Measurements from ENCODE around the gene KCNK10. TPM values are rescaled to one million over a fixed set of nuclear protein-coding genes. Genes with fewer than 3 reads are reported as not detected.

KCNK10 gene
- total RNA-seq, 5 donors from 2014 or later (not counting 1 experiment from before 2014, with no cell fraction given), result not detected

GRCh38 chr14:88286309-88286708 lies 36.8 kb downstream of the KCNK10 start:
- WGBS (ENCODE audit: insufficient coverage), result no CpG with 5 or more reads among the region's 1 CpG
- H3K4me3 Mint-ChIP-seq, result no peak overlapping the region
- ATAC-seq (replicated peaks in 1 of 4), result no peak

GRCh38 chr14:88281447-88281846 lies 41.6 kb downstream of the KCNK10 start:
- H3K9me3 ChIP-seq, result no peaks in the 10 kb centered on the region
- H3K27ac ChIP-seq (ENCODE audit: low read length), result no peak overlapping the region
- Mint-ChIP-seq H3K4me3 (no peak overlapping the region), H3K27me3 (peaks cover 11 to 30% of the 10 kb centered on the region in 2 donors), H3K36me3 (no peaks in the 10 kb centered on the region), H3K9me3 (peaks cover 0 to 5% (median 0%) of the 10 kb centered on the region in 3 donors), H3K27ac (no peak overlapping the region), H3K4me1 (no peaks in the 10 kb centered on the region)
- H3K4me1 ChIP-seq (ENCODE audit: control insufficient read depth in 1 of 2, extremely low read depth in 1 of 2, insufficient read depth in 2 of 2, low read length in 2 of 2), result no peaks in the 10 kb centered on the region
- H3K36me3 ChIP-seq (ENCODE audit: control insufficient read depth in 2 of 2, extremely low read depth in 1 of 2, insufficient read depth in 1 of 2, low read length in 1 of 2), result no peaks in the 10 kb centered on the region
- 83% methylated on average over 1 of the region's 3 CpGs for WGBS (ENCODE audit: insufficient coverage)
- no peaks in the 10 kb centered on the region for H3K27me3 ChIP-seq (replicated peaks in 1 of 2; ENCODE audit: control insufficient read depth in 2 of 2, extremely low read depth in 1 of 2, insufficient read depth in 2 of 2, low read length in 1 of 2)
- ATAC-seq (replicated peaks in 1 of 4) (no peak), DNase-seq (no peak)
- ChIA-PET POLR2A (no interaction called here), CTCF (no interaction called here)
- H3K4me3 ChIP-seq (ENCODE audit: control insufficient read depth in 1 of 2, extremely low read depth in 1 of 2, low read length in 1 of 2), result no peak overlapping the region

More at GRCh38 chr14:88286309-88286708, 36.8 kb downstream of the KCNK10 start:
- Mint-ChIP-seq H3K27ac (no peak overlapping the region), H3K27me3 (peaks cover 18 to 26% of the 10 kb centered on the region in 2 donors), H3K36me3 (no peaks in the 10 kb centered on the region), H3K4me1 (no peaks in the 10 kb centered on the region), H3K9me3 (peaks cover 0 to 8% (median 0%) of the 10 kb centered on the region in 3 donors)
- Histone ChIP-seq H3K4me3 (ENCODE audit: control insufficient read depth in 1 of 2, extremely low read depth in 1 of 2, low read length in 1 of 2) (no peak overlapping the region), H3K27me3 (replicated peaks in 1 of 2; ENCODE audit: control insufficient read depth in 2 of 2, extremely low read depth in 1 of 2, insufficient read depth in 2 of 2, low read length in 1 of 2) (peaks cover 0 to 6% of the 10 kb centered on the region in 2 experiments), H3K27ac (ENCODE audit: low read length) (no peak overlapping the region), H3K36me3 (ENCODE audit: control insufficient read depth in 2 of 2, extremely low read depth in 1 of 2, insufficient read depth in 1 of 2, low read length in 1 of 2) (no peaks in the 10 kb centered on the region), H3K4me1 (ENCODE audit: control insufficient read depth in 1 of 2, extremely low read depth in 1 of 2, insufficient read depth in 2 of 2, low read length in 2 of 2) (no peaks in the 10 kb centered on the region), H3K9me3 (no peaks in the 10 kb centered on the region)
- ChIA-PET POLR2A (no interaction called here), CTCF (no interaction called here)
- DNase-seq, result no peak

DNA sequence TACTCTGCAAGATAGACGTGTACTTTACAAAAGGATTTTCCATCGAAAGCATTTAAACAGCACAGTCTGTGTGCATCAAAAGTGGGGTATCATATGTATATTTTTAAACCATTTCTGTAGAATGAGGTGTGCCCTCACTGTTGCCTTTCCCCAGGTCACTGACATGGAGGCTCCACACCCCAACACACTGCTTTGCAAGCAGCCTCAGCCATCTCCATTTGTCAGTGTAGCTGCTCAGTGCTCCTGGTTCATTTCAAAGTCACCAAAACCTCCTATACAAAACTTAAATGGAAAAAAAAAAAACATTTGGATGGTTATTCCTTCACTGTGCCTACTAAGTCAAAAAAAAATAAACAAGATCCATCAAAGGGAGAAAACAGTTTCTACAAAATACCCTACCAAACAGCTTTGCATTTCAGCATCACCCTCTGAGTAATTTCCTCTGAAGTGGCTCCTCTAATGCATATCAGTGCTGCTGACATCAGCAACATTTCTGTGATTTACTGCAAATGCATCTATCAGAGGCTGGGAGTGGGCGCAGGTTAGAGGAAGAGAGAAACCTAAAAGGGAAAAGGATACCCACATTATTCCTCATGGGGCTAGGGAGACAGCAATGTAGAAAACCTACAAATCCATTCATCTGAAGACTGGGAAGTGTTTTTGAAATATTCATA lies 46.0 kb downstream of the KCNK10 start:
- Mint-ChIP-seq H3K27me3 (peaks cover 17 to 38% of the 10 kb centered on the region in 2 donors), H3K4me3 (no peak overlapping the region)

DNA sequence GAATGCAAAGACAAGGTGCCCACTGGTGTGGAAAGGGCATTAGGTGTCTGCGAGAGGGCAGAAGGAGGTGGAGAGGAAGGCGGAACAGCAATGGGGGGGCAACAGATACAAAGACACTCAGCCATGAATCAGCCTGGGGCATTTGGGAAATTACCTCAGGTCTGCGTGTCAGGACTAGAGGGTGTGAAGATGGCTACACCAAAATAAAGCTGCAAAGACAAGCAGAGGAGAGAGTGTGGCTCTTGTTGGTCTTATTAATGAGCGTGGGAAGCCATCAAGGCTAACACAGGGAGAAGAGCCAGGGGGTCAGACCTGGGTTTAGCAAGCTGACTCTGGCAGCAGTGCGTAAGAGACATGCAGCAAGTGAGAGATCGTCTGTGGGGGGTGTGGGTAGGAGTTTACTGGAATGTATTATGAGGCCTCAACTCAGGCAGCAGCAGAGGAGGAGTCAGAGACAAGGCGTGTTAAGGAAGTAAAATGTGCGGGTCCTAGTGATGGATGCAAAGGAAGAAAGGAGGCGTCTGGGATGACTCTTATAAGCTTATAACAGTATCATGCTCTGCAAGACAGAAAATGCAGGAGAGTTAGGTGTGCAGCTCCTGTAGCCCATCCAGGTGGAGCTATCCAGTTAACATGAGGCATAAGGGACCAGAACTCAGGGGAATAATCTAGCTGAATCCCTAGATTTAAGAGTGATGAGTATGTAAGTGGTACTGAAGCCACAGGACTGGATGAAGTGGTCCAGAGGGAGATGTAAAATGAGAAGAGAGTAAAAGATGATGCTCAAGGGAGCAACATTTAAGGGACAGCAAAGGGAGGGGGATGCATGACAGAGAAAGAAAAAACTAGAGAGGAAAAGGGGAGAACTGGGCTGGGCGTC lies 50.4 kb downstream of the KCNK10 start:
- no peak for ATAC-seq (replicated peaks in 1 of 4)
- no peak for DNase-seq
- Mint-ChIP-seq H3K9me3 (peaks cover 0 to 3% (median 0%) of the 10 kb centered on the region in 3 donors), H3K4me3 (no peak overlapping the region), H3K27me3 (peaks cover 22 to 42% of the 10 kb centered on the region in 2 donors), H3K4me1 (no peaks in the 10 kb centered on the region), H3K27ac (no peak overlapping the region), H3K36me3 (no peaks in the 10 kb centered on the region)
- Histone ChIP-seq H3K4me3 (ENCODE audit: control insufficient read depth in 1 of 2, extremely low read depth in 1 of 2, low read length in 1 of 2) (no peak overlapping the region), H3K36me3 (ENCODE audit: control insufficient read depth in 2 of 2, extremely low read depth in 1 of 2, insufficient read depth in 1 of 2, low read length in 1 of 2) (no peaks in the 10 kb centered on the region), H3K27me3 (replicated peaks in 1 of 2; ENCODE audit: control insufficient read depth in 2 of 2, extremely low read depth in 1 of 2, insufficient read depth in 2 of 2, low read length in 1 of 2) (peaks cover 0 to 19% of the 10 kb centered on the region in 2 experiments), H3K9me3 (no peaks in the 10 kb centered on the region), H3K4me1 (ENCODE audit: control insufficient read depth in 1 of 2, extremely low read depth in 1 of 2, insufficient read depth in 2 of 2, low read length in 2 of 2) (no peaks in the 10 kb centered on the region), H3K27ac (ENCODE audit: low read length) (no peak overlapping the region)
- WGBS (ENCODE audit: insufficient coverage), result 82% methylated on average over 9 of the region's 10 CpGs
- CTCF ChIA-PET, result no interaction called here
- POLR2A ChIA-PET, result no interaction called here

More for the DNA sequence above, 46.0 kb downstream of the KCNK10 start:
- CTCF ChIA-PET, result no interaction called here
- H3K36me3 Mint-ChIP-seq, result no peaks in the 10 kb centered on the region
- no peaks in the 10 kb centered on the region for H3K4me1 Mint-ChIP-seq
- no peak for ATAC-seq (replicated peaks in 1 of 4)
- no peak overlapping the region for H3K4me3 ChIP-seq (ENCODE audit: control insufficient read depth in 1 of 2, extremely low read depth in 1 of 2, low read length in 1 of 2)
- DNase-seq, result no peak
- no peaks in the 10 kb centered on the region for H3K9me3 ChIP-seq
- H3K27me3 ChIP-seq (replicated peaks in 1 of 2; ENCODE audit: control insufficient read depth in 2 of 2, extremely low read depth in 1 of 2, insufficient read depth in 2 of 2, low read length in 1 of 2), result peaks cover 0 to 15% of the 10 kb centered on the region in 2 experiments
- H3K27ac Mint-ChIP-seq, result no peak overlapping the region
- no CpG with 5 or more reads among the region's 3 CpGs for WGBS (ENCODE audit: insufficient coverage)
- POLR2A ChIA-PET, result no interaction called here
- H3K9me3 Mint-ChIP-seq, result peaks cover 0 to 7% (median 0%) of the 10 kb centered on the region in 3 donors
- H3K27ac ChIP-seq (ENCODE audit: low read length), result no peak overlapping the region
- H3K36me3 ChIP-seq (ENCODE audit: control insufficient read depth in 2 of 2, extremely low read depth in 1 of 2, insufficient read depth in 1 of 2, low read length in 1 of 2), result no peaks in the 10 kb centered on the region
- H3K4me1 ChIP-seq (ENCODE audit: control insufficient read depth in 1 of 2, extremely low read depth in 1 of 2, insufficient read depth in 2 of 2, low read length in 2 of 2), result no peaks in the 10 kb centered on the region

- H3K27ac ChIP-seq (ENCODE audit: low read length), result no peak overlapping the region
- Mint-ChIP-seq H3K36me3 (no peaks in the 10 kb centered on the region), H3K4me3 (no peak overlapping the region), H3K27me3 (peaks cover 20 to 38% of the 10 kb centered on the region in 2 donors), H3K4me1 (no peaks in the 10 kb centered on the region), H3K27ac (no peak overlapping the region), H3K9me3 (no peaks in the 10 kb centered on the region)
- no peaks in the 10 kb centered on the region for H3K4me1 ChIP-seq (ENCODE audit: control insufficient read depth in 1 of 2, extremely low read depth in 1 of 2, insufficient read depth in 2 of 2, low read length in 2 of 2)
- no peak for ATAC-seq (replicated peaks in 1 of 4)
- peaks cover 0 to 24% of the 10 kb centered on the region in 2 experiments for H3K27me3 ChIP-seq (replicated peaks in 1 of 2; ENCODE audit: control insufficient read depth in 2 of 2, extremely low read depth in 1 of 2, insufficient read depth in 2 of 2, low read length in 1 of 2)
- DNase-seq, result no peak
- POLR2A ChIA-PET, result no interaction called here
- no peaks in the 10 kb centered on the region for H3K36me3 ChIP-seq (ENCODE audit: control insufficient read depth in 2 of 2, extremely low read depth in 1 of 2, insufficient read depth in 1 of 2, low read length in 1 of 2)
- H3K4me3 ChIP-seq (ENCODE audit: control insufficient read depth in 1 of 2, extremely low read depth in 1 of 2, low read length in 1 of 2), result no peak overlapping the region
- CTCF ChIA-PET, result no interaction called here
- WGBS (ENCODE audit: insufficient coverage), result no CpG with 5 or more reads among the region's 2 CpGs
- H3K9me3 ChIP-seq, result no peaks in the 10 kb centered on the region
These were observed 51.9 kb downstream of the KCNK10 start for GRCh38 chr14:88271205-88271604.

GRCh38 chr14:88270776-88271175 lies 52.3 kb downstream of the KCNK10 start:
- WGBS (ENCODE audit: insufficient coverage), result 76% methylated on average over 5 of the region's 6 CpGs
- H3K36me3 Mint-ChIP-seq, result no peaks in the 10 kb centered on the region
- DNase-seq (no peak), ATAC-seq (replicated peaks in 1 of 4) (no peak)
- H3K4me3 Mint-ChIP-seq, result no peak overlapping the region
- no peaks in the 10 kb centered on the region for H3K4me1 Mint-ChIP-seq
- POLR2A ChIA-PET, result no interaction called here
- Histone ChIP-seq H3K4me3 (ENCODE audit: control insufficient read depth in 1 of 2, extremely low read depth in 1 of 2, low read length in 1 of 2) (no peak overlapping the region), H3K9me3 (no peaks in the 10 kb centered on the region), H3K27ac (ENCODE audit: low read length) (no peak overlapping the region), H3K36me3 (ENCODE audit: control insufficient read depth in 2 of 2, extremely low read depth in 1 of 2, insufficient read depth in 1 of 2, low read length in 1 of 2) (no peaks in the 10 kb centered on the region), H3K4me1 (ENCODE audit: control insufficient read depth in 1 of 2, extremely low read depth in 1 of 2, insufficient read depth in 2 of 2, low read length in 2 of 2) (no peaks in the 10 kb centered on the region), H3K27me3 (replicated peaks in 1 of 2; ENCODE audit: control insufficient read depth in 2 of 2, extremely low read depth in 1 of 2, insufficient read depth in 2 of 2, low read length in 1 of 2) (peaks cover 0 to 25% of the 10 kb centered on the region in 2 experiments)
- CTCF ChIA-PET, result no interaction called here
- H3K9me3 Mint-ChIP-seq, result no peaks in the 10 kb centered on the region
- no peak overlapping the region for H3K27ac Mint-ChIP-seq
- H3K27me3 Mint-ChIP-seq, result peaks cover 20 to 37% of the 10 kb centered on the region in 2 donors
